Measurements from ENCODE around the gene WFIKKN2. TPM values are rescaled to one million over a fixed set of nuclear protein-coding genes. Genes with fewer than 3 reads are reported as not detected.

Gene WFIKKN2
- polyA plus RNA-seq, 1 donor (not counting 4 experiments of a cell fraction or from before 2014, with no cell fraction given) = not detected

- Histone ChIP-seq H4K20me1 (ENCODE audit: control insufficient read depth, extremely low read depth, insufficient read depth, low read length) (no peaks in the 10 kb centered on the region), H3K9me3 (ENCODE audit: control insufficient read depth, low read depth, low read length) (no peaks in the 10 kb centered on the region), H3K36me3 (ENCODE audit: control insufficient read depth in 2 of 2, extremely low read depth in 1 of 2, insufficient read depth in 2 of 2, low read length in 2 of 2) (peaks cover 0 to 1% of the 10 kb centered on the region in 2 experiments), H3K79me2 (ENCODE audit: control insufficient read depth, insufficient read depth, low read length) (no peaks in the 10 kb centered on the region), H3K4me1 (ENCODE audit: control insufficient read depth, extremely low read depth, insufficient read depth, low read length) (peaks cover 41% of the 10 kb centered on the region), H3K27ac (ENCODE audit: control insufficient read depth, insufficient read depth, low read length) (no peak overlapping the region), H3K4me2 (ENCODE audit: control insufficient read depth, extremely low read depth, insufficient read depth, low read depth, low read length) (no peak overlapping the region), H3K9me1 (ENCODE audit: control insufficient read depth, extremely low read depth, insufficient read depth, low read length) (no peaks in the 10 kb centered on the region), H3K4me3 (ENCODE audit: control insufficient read depth in 2 of 3, extremely low read depth in 1 of 3, insufficient read depth in 2 of 3, low read depth in 1 of 3, low read length in 3 of 3) (no peak overlapping the region), H3K27me3 (ENCODE audit: control insufficient read depth, extremely low read depth, insufficient read depth, low read length) (no peaks in the 10 kb centered on the region), H2AFZ (ENCODE audit: control insufficient read depth, low read length) (no peak overlapping the region), H3K9ac (ENCODE audit: control insufficient read depth, extremely low read depth, insufficient read depth, low read length) (no peak overlapping the region)
- no peak for TF ChIP-seq CTCF (optimal IDR thresholded peaks at IDR 0.05 in 1 of 3, IDR thresholded peaks at IDR 0.05 in 1 of 3, conservative IDR thresholded peaks at IDR 0.05 in 1 of 3; ENCODE audit: extremely low read depth in 1 of 3, insufficient read depth in 2 of 3, low read length in 3 of 3)
- FAIRE-seq (no peak), DNase-seq (ENCODE audit: low read depth, low spot score) (no peak)
- dilution Hi-C loops (cut with MboI; ENCODE audit: extremely low pct_ligation_motif_present, low sequenced_read_pairs) = no loop called here
Observed at GRCh38 chr17:50887705-50888245, 52.4 kb downstream of the WFIKKN2 start.

- DNase-seq (ENCODE audit: low read depth, low spot score) = no peak
- dilution Hi-C loops (cut with MboI; ENCODE audit: extremely low pct_ligation_motif_present, low sequenced_read_pairs) = no loop called here
- H3K27ac ChIP-seq (ENCODE audit: control insufficient read depth, insufficient read depth, low read length) = no peak overlapping the region
Observed at GRCh38 chr17:50889528-50890118, 54.2 kb downstream of the WFIKKN2 start.

More at GRCh38 chr17:50889528-50890118, 54.2 kb downstream of the WFIKKN2 start:
- Histone ChIP-seq H3K36me3 (ENCODE audit: control insufficient read depth in 2 of 2, extremely low read depth in 1 of 2, insufficient read depth in 2 of 2, low read length in 2 of 2) (peaks cover 0 to 1% of the 10 kb centered on the region in 2 experiments), H3K9me1 (ENCODE audit: control insufficient read depth, extremely low read depth, insufficient read depth, low read length) (no peaks in the 10 kb centered on the region), H3K9me3 (ENCODE audit: control insufficient read depth, low read depth, low read length) (no peaks in the 10 kb centered on the region), H4K20me1 (ENCODE audit: control insufficient read depth, extremely low read depth, insufficient read depth, low read length) (no peaks in the 10 kb centered on the region), H3K4me1 (ENCODE audit: control insufficient read depth, extremely low read depth, insufficient read depth, low read length) (peaks cover 37% of the 10 kb centered on the region), H2AFZ (ENCODE audit: control insufficient read depth, low read length) (no peak overlapping the region), H3K79me2 (ENCODE audit: control insufficient read depth, insufficient read depth, low read length) (no peaks in the 10 kb centered on the region), H3K27me3 (ENCODE audit: control insufficient read depth, extremely low read depth, insufficient read depth, low read length) (no peaks in the 10 kb centered on the region), H3K9ac (ENCODE audit: control insufficient read depth, extremely low read depth, insufficient read depth, low read length) (no peak overlapping the region), H3K4me3 (ENCODE audit: control insufficient read depth in 2 of 3, extremely low read depth in 1 of 3, insufficient read depth in 2 of 3, low read depth in 1 of 3, low read length in 3 of 3) (no peak overlapping the region), H3K4me2 (ENCODE audit: control insufficient read depth, extremely low read depth, insufficient read depth, low read depth, low read length) (no peak overlapping the region)
- TF ChIP-seq CTCF (optimal IDR thresholded peaks at IDR 0.05 in 1 of 3, IDR thresholded peaks at IDR 0.05 in 1 of 3, conservative IDR thresholded peaks at IDR 0.05 in 1 of 3; ENCODE audit: extremely low read depth in 1 of 3, insufficient read depth in 2 of 3, low read length in 3 of 3) (no peak), EZH2 (IDR thresholded peaks at IDR 0.05; ENCODE audit: low read length) (no peak)
- FAIRE-seq = no peak

Data from keratinocyte (primary cell).